HL-60 (cell line): Measurements from ENCODE around the gene LINC00632.

Experiments used
- CTCF ChIP-seq: IDR thresholded peaks from one replicate; pipeline ENCODE4 v1.5.1; 2011; ENCODE audit warnings: low read length, control low read depth, inconsistent platforms; ENCODE audit not compliant: insufficient read depth
- POLR2AphosphoS5 ChIP-seq: IDR thresholded peaks from 2 replicates; pipeline ENCODE4 v1.6.1; 2012; ENCODE audit warnings: low read depth

GRCh38 chrX:140664939-140665338 lies 44.6 kb upstream of the LINC00632 start:
- TF ChIP-seq CTCF (no peak), POLR2AphosphoS5 (no peak)
